RWPE1 (cell line): ENCODE measurements around the gene SLC27A3.

ENCODE experiments used
- CTCF ChIA-PET: fragments of 350-600 bp; sonication (Branson Sonifier 250); formaldehyde crosslinking; extraction: SDS; loops from one replicate; lab custom pipeline; 2021; lab: Yijun Ruan, JAX
- POLR2A ChIA-PET: fragments of 400-600 bp; formaldehyde crosslinking; extraction: SDS; loops from one replicate; lab custom pipeline; 2020; ENCODE audit warnings: antibody characterized with exemption; ENCODE audit not compliant: low non-redundant PET; lab: Yijun Ruan, JAX
- DNase-seq: peaks from one replicate; pipeline ENCODE4 v3.0.0; 2012; ENCODE audit warnings: low spot score
- H3K27ac ChIP-seq: fragments of 450-650 bp; 2 replicates; pipeline ENCODE4 v1.5.1; 2017
- CTCF ChIP-seq: fragments of 450-650 bp; conservative IDR thresholded peaks from 2 replicates; pipeline ENCODE4 v1.5.1; 2017; ENCODE audit warnings: low read depth, mild to moderate bottlenecking

Gene SLC27A3

GRCh38 chr1:153734396-153735089 lies 40.7 kb upstream of the SLC27A3 start:
- no peak overlapping the region for H3K27ac ChIP-seq
- ChIA-PET CTCF (interaction anchor here (0.6 to 0.7 kb wide), 2 partner anchors 57 to 162 kb away, joined by 3 to 4 read pairs; no protein-coding TSS in a partner anchor), POLR2A (no interaction called here)
- DNase-seq: no peak
- no peak for TF ChIP-seq CTCF

- DNase-seq: no peak
- TF ChIP-seq CTCF: no peak
- CTCF ChIA-PET: interaction anchor here (0.6 kb wide), 1 partner anchor 58 kb away, joined by 3 read pairs; no protein-coding TSS in a partner anchor
- no peak overlapping the region for H3K27ac ChIP-seq
- POLR2A ChIA-PET: no interaction called here
These were observed 40.2 kb upstream of the SLC27A3 start for GRCh38 chr1:153735090-153735420.

- TF ChIP-seq CTCF: no peak
- CTCF ChIA-PET: interaction anchor here (0.6 kb wide), 1 partner anchor 896 kb away, joined by 4 read pairs; no protein-coding TSS in a partner anchor
- POLR2A ChIA-PET: no interaction called here
- no peak for DNase-seq
- H3K27ac ChIP-seq: no peak overlapping the region
These were observed 33.2 kb upstream of the SLC27A3 start for GRCh38 chr1:153741986-153742385.

- DNase-seq: no peak
- no peak overlapping the region for H3K27ac ChIP-seq
- TF ChIP-seq CTCF: no peak
- ChIA-PET CTCF (interaction anchor here (0.6 to 0.8 kb wide), 3 partner anchors 65 to 897 kb away, joined by 3 to 4 read pairs (median 4); partner anchors contain the start of gene CRTC2), POLR2A (no interaction called here)
These were observed 32.6 kb upstream of the SLC27A3 start for GRCh38 chr1:153742411-153743142.

- POLR2A ChIA-PET: interaction anchor here (0.7 kb wide), 2 partner anchors 17 to 18 kb away, joined by 3 to 4 read pairs; no protein-coding TSS in a partner anchor
These were observed 29.8 kb upstream of the SLC27A3 start for GRCh38 chr1:153745417-153745816.

More at GRCh38 chr1:153745417-153745816, 29.8 kb upstream of the SLC27A3 start:
- no peak overlapping the region for H3K27ac ChIP-seq
- TF ChIP-seq CTCF: no peak
- no peak for DNase-seq
- CTCF ChIA-PET: interaction anchor here (0.6 kb wide), 1 partner anchor 96 kb away, joined by 5 read pairs; no protein-coding TSS in a partner anchor
